ACC112 (cell line): ENCODE results near the gene DEPDC1B.
"Not testable (repeated sequence)": the region's sequence is repeated elsewhere in the genome, so short reads cannot be mapped to it uniquely, and the experiment has no call there.

Experiments used
- H2AFZ ChIP-seq: fragments of 200-600 bp; sonication (generic); one replicate; pipeline ENCODE4 v1.6.0; 2017; ENCODE audit warnings: antibody characterized with exemption, low read length; ENCODE audit not compliant: unreplicated experiment
- H3K27ac ChIP-seq: fragments of 200-600 bp; sonication (generic); 2 replicates; pipeline ENCODE4 v1.5.1; 2014; ENCODE audit warnings: low read depth, mild to moderate bottlenecking, antibody characterized with exemption, low read length, moderate library complexity
- H3K27me3 ChIP-seq: fragments of 200-600 bp; sonication (generic); 2 replicates; pipeline ENCODE4 v1.6.1; 2014; ENCODE audit warnings: mild to moderate bottlenecking, antibody characterized with exemption, low read length, moderate library complexity, mixed read lengths; ENCODE audit not compliant: insufficient read depth
- H3K36me3 ChIP-seq: fragments of 200-600 bp; sonication (generic); 2 replicates; pipeline ENCODE4 v1.6.1; 2016; ENCODE audit warnings: mild to moderate bottlenecking, antibody characterized with exemption, low read length, moderate library complexity, mixed read lengths; ENCODE audit not compliant: insufficient read depth
- H3K4me1 ChIP-seq: fragments of 200-600 bp; sonication (generic); one replicate; pipeline ENCODE4 v1.6.1; 2016; ENCODE audit warnings: low read length, mixed read lengths; ENCODE audit not compliant: insufficient read depth, unreplicated experiment, control insufficient read depth
- H3K4me3 ChIP-seq: fragments of 200-600 bp; sonication (generic); 2 replicates; pipeline ENCODE4 v1.5.1; 2014; ENCODE audit warnings: mild to moderate bottlenecking, low read depth, low read length
- H3K79me2 ChIP-seq: fragments of 200-600 bp; sonication (generic); one replicate; pipeline ENCODE4 v1.6.0; 2016; ENCODE audit warnings: low read length; ENCODE audit not compliant: control insufficient read depth, unreplicated experiment, insufficient read depth

The DEPDC1B gene

GRCh38 chr5:60719329-60719728, 19.4 kb upstream of the DEPDC1B start:
- Histone ChIP-seq H3K27me3 (peaks cover 9% of the 10 kb centered on the region), H3K4me3 (no peak overlapping the region), H3K4me1 (no peaks in the 10 kb centered on the region), H3K36me3 (no peaks in the 10 kb centered on the region), H2AFZ (no peak overlapping the region), H3K79me2 (no peaks in the 10 kb centered on the region), H3K27ac (no peak overlapping the region)

- H3K4me3 ChIP-seq: no peak overlapping the region
- peaks cover 9% of the 10 kb centered on the region for H3K27me3 ChIP-seq
- no peak overlapping the region for H3K27ac ChIP-seq
These were observed 18.4 kb upstream of the DEPDC1B start for GRCh38 chr5:60718166-60718892.

GRCh38 chr5:60715201-60715928, 15.4 kb upstream of the DEPDC1B start:
- not testable (repeated sequence) for H3K79me2 ChIP-seq
- peaks cover 20% of the 10 kb centered on the region for H3K27me3 ChIP-seq

More at GRCh38 chr5:60718166-60718892, 18.4 kb upstream of the DEPDC1B start:
- Histone ChIP-seq H3K36me3 (no peaks in the 10 kb centered on the region), H3K79me2 (no peaks in the 10 kb centered on the region), H3K4me1 (no peaks in the 10 kb centered on the region), H2AFZ (no peak overlapping the region)

GRCh38 chr5:60712950-60713349, 13.0 kb upstream of the DEPDC1B start:
- no peak overlapping the region for H3K27ac ChIP-seq
- H2AFZ ChIP-seq: no peak overlapping the region
- H3K4me1 ChIP-seq: no peaks in the 10 kb centered on the region
- H3K4me3 ChIP-seq: no peak overlapping the region
- H3K79me2 ChIP-seq: no peaks in the 10 kb centered on the region
- no peaks in the 10 kb centered on the region for H3K36me3 ChIP-seq
- peaks cover 12% of the 10 kb centered on the region; the same call in 1 of the 2 replicates for H3K27me3 ChIP-seq

More at GRCh38 chr5:60715201-60715928, 15.4 kb upstream of the DEPDC1B start:
- not testable (repeated sequence) for H3K4me1 ChIP-seq, H3K27ac ChIP-seq, H3K4me3 ChIP-seq, H3K36me3 ChIP-seq, H2AFZ ChIP-seq

DNA sequence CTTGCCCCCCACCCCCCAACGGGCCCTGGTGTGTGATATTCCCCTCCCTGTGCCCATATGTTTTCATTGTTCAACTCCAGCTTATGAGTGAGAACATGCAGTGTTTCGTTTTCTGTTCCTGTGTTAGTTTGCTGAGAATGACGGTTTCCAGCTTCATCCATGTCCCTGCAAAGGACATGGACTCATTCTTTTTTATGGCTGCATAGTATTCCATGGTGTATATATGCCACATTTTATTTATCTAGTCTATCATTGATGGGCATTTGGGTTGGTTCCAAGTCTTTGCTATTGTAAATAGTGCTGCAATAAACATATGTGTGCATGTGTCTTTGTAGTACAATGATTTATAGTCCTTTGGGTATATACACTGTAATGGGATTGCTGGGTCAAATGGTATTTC, 11.9 kb upstream of the DEPDC1B start:
- H3K79me2 ChIP-seq, H3K4me3 ChIP-seq, H3K4me1 ChIP-seq, H3K27ac ChIP-seq, H3K36me3 ChIP-seq, H2AFZ ChIP-seq: not testable (repeated sequence)
- peaks cover 12% of the 10 kb centered on the region; the same call in 1 of the 2 replicates for H3K27me3 ChIP-seq

DNA sequence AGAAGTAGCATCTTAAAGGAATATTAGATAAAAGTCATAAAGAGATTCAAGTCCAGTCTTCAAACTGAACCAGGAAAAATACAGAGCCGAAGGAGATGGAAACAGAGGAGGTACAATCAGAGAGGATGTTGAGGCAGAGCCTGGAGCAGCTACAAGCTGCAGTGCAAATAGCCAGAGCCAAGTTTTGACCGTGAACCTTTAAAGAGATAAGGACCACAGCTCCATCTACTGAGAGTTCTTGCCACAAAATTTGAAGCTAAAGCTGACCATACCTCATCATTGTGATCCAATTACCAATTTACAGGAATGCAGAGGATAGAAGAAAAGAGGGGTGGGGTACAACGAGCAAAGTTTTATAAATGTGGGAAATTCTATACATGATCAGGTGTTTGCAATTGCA, 10.4 kb upstream of the DEPDC1B start:
- H3K4me1 ChIP-seq: no peaks in the 10 kb centered on the region
- H3K27ac ChIP-seq: no peak overlapping the region
- H3K36me3 ChIP-seq: no peaks in the 10 kb centered on the region
- peaks cover 12% of the 10 kb centered on the region; the same call in 1 of the 2 replicates for H3K27me3 ChIP-seq
- no peaks in the 10 kb centered on the region for H3K79me2 ChIP-seq
- H3K4me3 ChIP-seq: no peak overlapping the region
- H2AFZ ChIP-seq: no peak overlapping the region

GRCh38 chr5:60705144-60705543, 5.2 kb upstream of the DEPDC1B start:
- H3K27me3 ChIP-seq: peaks cover 3% of the 10 kb centered on the region; the same call in 1 of the 2 replicates
- no peaks in the 10 kb centered on the region for H3K79me2 ChIP-seq
- no peaks in the 10 kb centered on the region for H3K36me3 ChIP-seq
- H3K27ac ChIP-seq: no peak overlapping the region
- H3K4me3 ChIP-seq: no peak overlapping the region
- H2AFZ ChIP-seq: no peak overlapping the region
- H3K4me1 ChIP-seq: peaks cover 5% of the 10 kb centered on the region

DNA sequence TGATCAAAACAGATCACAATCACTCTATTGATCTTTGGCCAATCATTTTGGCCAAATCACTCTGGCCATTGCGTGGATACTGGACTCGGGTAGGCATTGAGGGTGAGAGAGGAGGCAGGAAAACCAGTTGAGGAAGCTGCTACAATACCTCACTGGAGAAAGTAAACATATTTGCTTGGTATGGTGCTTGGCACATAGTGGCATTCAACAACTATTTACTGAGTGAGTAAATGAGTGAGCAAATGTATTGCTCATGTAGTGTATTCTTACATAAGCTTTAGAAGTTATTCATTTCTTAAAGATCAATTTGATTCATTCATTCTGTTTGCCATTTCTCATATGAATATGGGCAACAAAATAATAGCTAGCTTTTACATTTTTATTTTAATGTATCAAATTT, 4.0 kb upstream of the DEPDC1B start:
- H3K27me3 ChIP-seq: peaks cover 3% of the 10 kb centered on the region; the same call in 1 of the 2 replicates
- no peaks in the 10 kb centered on the region for H3K36me3 ChIP-seq
- H3K4me1 ChIP-seq: peaks cover 6% of the 10 kb centered on the region
- H3K79me2 ChIP-seq: peaks cover 2% of the 10 kb centered on the region
- no peak overlapping the region for H3K27ac ChIP-seq
- no peak overlapping the region for H3K4me3 ChIP-seq
- H2AFZ ChIP-seq: no peak overlapping the region

- Histone ChIP-seq H3K79me2 (peaks cover 25% of the 10 kb centered on the region), H3K4me1 (peaks cover 17% of the 10 kb centered on the region), H3K4me3 (no peak overlapping the region), H2AFZ (no peak overlapping the region), H3K36me3 (no peaks in the 10 kb centered on the region), H3K27me3 (peaks cover 3% of the 10 kb centered on the region; the same call in 1 of the 2 replicates), H3K27ac (no peak overlapping the region)
These were observed 1.5 kb upstream of the DEPDC1B start for GRCh38 chr5:60701321-60701968.

DNA sequence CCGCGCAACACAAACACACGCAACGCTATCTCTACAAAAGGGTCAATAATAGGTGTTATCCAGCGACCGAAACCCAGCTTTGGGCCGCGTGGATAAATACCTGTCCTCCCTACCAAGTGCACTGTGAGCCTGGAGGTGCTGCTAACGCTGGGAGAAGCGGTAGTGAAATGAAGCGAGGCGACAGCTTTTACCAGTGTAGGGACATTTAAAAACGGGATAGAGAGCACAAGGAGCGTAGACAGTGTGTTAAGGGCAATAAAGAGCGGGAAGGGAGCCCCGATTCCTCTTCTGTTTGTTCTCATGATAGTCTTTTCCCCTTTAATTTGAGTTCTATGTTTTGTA, 421 bp upstream of the DEPDC1B start:
- Histone ChIP-seq H3K27ac (peak overlapping the region; percentile 17; the same call in 1 of the 2 replicates), H3K4me3 (peak overlapping the region; percentile 89), H3K4me1 (peaks cover 17% of the 10 kb centered on the region), H3K79me2 (peaks cover 32% of the 10 kb centered on the region), H2AFZ (peak overlapping the region; percentile 83), H3K27me3 (peaks cover 3% of the 10 kb centered on the region; the same call in 1 of the 2 replicates), H3K36me3 (no peaks in the 10 kb centered on the region)
